HEK293 (cell line): Measurements from ENCODE around the gene RASA4B.
"Not testable (repeated sequence)": the region's sequence is repeated elsewhere in the genome, so short reads cannot be mapped to it uniquely, and the experiment has no call there.

Source experiments
- CTCF ChIA-PET: fragments of 350-600 bp; formaldehyde crosslinking; extraction: SDS; loops from one replicate; lab custom pipeline; 2021; ENCODE audit warnings: antibody characterized with exemption; lab: Yijun Ruan, JAX
- POLR2A ChIA-PET: fragments of 300-600 bp; formaldehyde crosslinking; extraction: SDS; loops from one replicate; lab custom pipeline; 2020; ENCODE audit warnings: antibody characterized with exemption, inconsistent platforms; lab: Yijun Ruan, JAX
- H3K27ac ChIP-seq: fragments of 200-500 bp; sonication (Bioruptor generic); 2 replicates; pipeline ENCODE4 v1.5.1; 2014; ENCODE audit warnings: low read depth, low read length, control low read depth, inconsistent platforms; ENCODE audit errors: extremely low read depth
- H3K36me3 ChIP-seq, 2 experiments: fragments of 200-500 bp in 1 of 2; sonication (Bioruptor generic) in 1 of 2; 1 replicate in 1 of 2; 2 replicates in 1 of 2; pipeline ENCODE4 v1.5.1; 2014 to 2017; ENCODE audit warnings: inconsistent platforms in 2 of 2, low read length in 2 of 2; ENCODE audit not compliant: control insufficient read depth in 2 of 2, insufficient read depth in 1 of 2
- H3K4me1 ChIP-seq: fragments of 200-500 bp; sonication (Bioruptor generic); 2 replicates; pipeline ENCODE4 v1.5.1; 2014; ENCODE audit warnings: mild to moderate bottlenecking, low read length, inconsistent platforms; ENCODE audit not compliant: control insufficient read depth, insufficient read depth
- H3K4me3 ChIP-seq: 2 replicates; pipeline ENCODE4 v1.5.1; 2011; ENCODE audit warnings: low read depth, mild to moderate bottlenecking, control low read depth, low read length, moderate library complexity
- H3K9me3 ChIP-seq: fragments of 200-500 bp; sonication (Bioruptor generic); 2 replicates; pipeline ENCODE4 v1.5.1; 2014; ENCODE audit warnings: low read depth, low read length, inconsistent platforms; ENCODE audit not compliant: control insufficient read depth, insufficient read depth
- CTCF ChIP-seq: fragments of 450-650 bp; formaldehyde crosslinking; IDR thresholded peaks from 2 replicates; pipeline ENCODE4 v1.5.1; 2016; ENCODE audit warnings: missing biosample characterization, missing genetic modification characterization
- GLIS1 ChIP-seq: fragments of 450-650 bp; formaldehyde crosslinking; IDR thresholded peaks from 2 replicates; pipeline ENCODE4 v1.5.1; 2016; ENCODE audit warnings: missing biosample characterization, missing genetic modification characterization
- PRDM10 ChIP-seq: fragments of 450-650 bp; formaldehyde crosslinking; IDR thresholded peaks from 2 replicates; pipeline ENCODE4 v1.5.1; 2016; ENCODE audit warnings: missing biosample characterization, missing genetic modification characterization
- SCRT1 ChIP-seq: fragments of 450-650 bp; formaldehyde crosslinking; IDR thresholded peaks from 2 replicates; pipeline ENCODE4 v1.5.1; 2016; ENCODE audit warnings: missing biosample characterization, missing genetic modification characterization, borderline replicate concordance
- SCRT2 ChIP-seq: fragments of 450-650 bp; formaldehyde crosslinking; IDR thresholded peaks from 2 replicates; pipeline ENCODE4 v1.5.1; 2016; ENCODE audit warnings: missing biosample characterization, missing genetic modification characterization
- ZBTB17 ChIP-seq: fragments of 450-650 bp; formaldehyde crosslinking; IDR thresholded peaks from 2 replicates; pipeline ENCODE4 v1.5.1; 2016; ENCODE audit warnings: missing biosample characterization, missing genetic modification characterization
- ZEB2 ChIP-seq: fragments of 450-650 bp; formaldehyde crosslinking; IDR thresholded peaks from 2 replicates; pipeline ENCODE4 v1.5.1; 2016; ENCODE audit warnings: missing biosample characterization, missing genetic modification characterization
- ZNF2 ChIP-seq: fragments of 450-650 bp; formaldehyde crosslinking; IDR thresholded peaks from 2 replicates; pipeline ENCODE4 v1.5.1; 2016; ENCODE audit warnings: missing biosample characterization, missing genetic modification characterization
- ZNF366 ChIP-seq: fragments of 450-650 bp; formaldehyde crosslinking; conservative IDR thresholded peaks from 2 replicates; pipeline ENCODE4 v1.5.1; 2016; ENCODE audit warnings: missing biosample characterization, missing genetic modification characterization
- ZNF501 ChIP-seq: fragments of 450-650 bp; formaldehyde crosslinking; IDR thresholded peaks from 2 replicates; pipeline ENCODE4 v1.5.1; 2016; ENCODE audit warnings: missing biosample characterization, missing genetic modification characterization
- ZNF600 ChIP-seq: fragments of 450-650 bp; formaldehyde crosslinking; IDR thresholded peaks from 2 replicates; pipeline ENCODE4 v1.5.1; 2016; ENCODE audit warnings: missing biosample characterization, missing genetic modification characterization
- ZNF654 ChIP-seq: fragments of 450-650 bp; formaldehyde crosslinking; IDR thresholded peaks from 2 replicates; pipeline ENCODE4 v1.5.1; 2016; ENCODE audit warnings: low read depth, missing biosample characterization, missing genetic modification characterization

RASA4B gene

GRCh38 chr7:102484317-102484716 is 33.3 kb downstream of the RASA4B start:
- H3K4me3 ChIP-seq, H3K36me3 ChIP-seq, H3K27ac ChIP-seq, H3K4me1 ChIP-seq, CTCF ChIA-PET, POLR2A ChIA-PET, H3K9me3 ChIP-seq: not testable (repeated sequence)

DNA sequence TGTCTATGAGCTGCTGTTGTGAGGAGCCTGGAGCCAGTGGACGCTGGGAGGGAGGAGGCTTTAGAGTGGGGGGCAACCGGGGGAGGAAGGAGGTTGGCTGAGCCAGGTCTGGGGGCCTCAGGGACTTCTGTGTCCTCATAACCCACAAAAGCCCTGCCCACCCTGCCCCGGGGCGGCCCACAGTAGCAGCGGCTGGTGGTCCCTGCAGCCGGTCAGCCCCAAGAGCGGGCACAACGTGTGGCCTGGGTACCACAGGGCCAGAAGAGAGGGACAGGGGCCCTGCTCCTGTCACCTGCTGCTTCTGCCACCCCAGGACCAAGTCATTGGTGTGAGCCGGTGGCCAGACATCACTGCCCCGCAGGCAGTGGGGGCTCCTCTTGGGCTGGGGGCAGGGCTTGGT is 35.6 kb downstream of the RASA4B start:
- CTCF ChIA-PET, H3K9me3 ChIP-seq, POLR2A ChIA-PET, H3K4me3 ChIP-seq, H3K27ac ChIP-seq, H3K4me1 ChIP-seq, H3K36me3 ChIP-seq: not testable (repeated sequence)

GRCh38 chr7:102479982-102480637 is 37.5 kb downstream of the RASA4B start:
- H3K36me3 ChIP-seq, H3K4me3 ChIP-seq, CTCF ChIA-PET, POLR2A ChIA-PET, H3K27ac ChIP-seq, H3K9me3 ChIP-seq, H3K4me1 ChIP-seq: not testable (repeated sequence)
- peak; percentile 100 for TF ChIP-seq SCRT2 (tag by site-specific recombination)
- TF ChIP-seq ZNF600 (tag by site-specific recombination): 0 out of 2 replicates have a peak, but pooled peaks have one; percentile 29
- peak; percentile 92 for TF ChIP-seq PRDM10
- peak; percentile 43 for TF ChIP-seq ZNF654 (tag by site-specific recombination)
- TF ChIP-seq SCRT1 (tag by site-specific recombination): peak; percentile 98
- TF ChIP-seq ZNF2 (tag by site-specific recombination): peak; percentile 91
- 0 out of 2 replicates have a peak, but pooled peaks have one; percentile 7 for TF ChIP-seq GLIS1 (tag by site-specific recombination)
- 0 out of 2 replicates have a peak, but pooled peaks have one; percentile 32 for TF ChIP-seq ZEB2 (tag by site-specific recombination)
- TF ChIP-seq ZNF501 (tag by site-specific recombination): peak; percentile 56; the same call in 1 of the 2 replicates
- peak; percentile 49; the same call in 1 of the 2 replicates for TF ChIP-seq ZBTB17 (tag by site-specific recombination)
- TF ChIP-seq ZNF366 (tag by site-specific recombination): 0 out of 2 replicates have a peak, but pooled peaks have one; percentile 11
- peak; percentile 57 for TF ChIP-seq CTCF (tag by site-specific recombination)

DNA sequence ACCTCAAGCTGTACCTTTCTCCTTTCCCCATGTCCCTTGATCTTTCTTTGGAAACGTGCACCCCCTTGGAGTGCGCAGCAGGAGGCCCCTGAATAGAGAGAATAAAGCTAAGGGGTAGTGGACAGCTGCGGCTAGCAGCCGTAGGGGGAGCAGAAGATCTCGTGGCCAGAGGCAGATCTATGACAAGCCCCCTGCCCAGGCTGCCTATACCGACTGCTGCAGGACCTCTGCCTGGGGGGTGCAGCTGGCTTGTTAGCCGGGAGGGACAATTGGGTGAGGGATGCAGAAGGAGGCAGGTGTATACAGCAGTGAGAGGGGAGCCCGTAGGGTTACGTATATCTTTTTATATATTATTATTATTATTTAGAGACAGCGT is 38.4 kb downstream of the RASA4B start:
- H3K27ac ChIP-seq, H3K9me3 ChIP-seq, H3K4me1 ChIP-seq, POLR2A ChIA-PET, H3K36me3 ChIP-seq, H3K4me3 ChIP-seq, CTCF ChIA-PET: not testable (repeated sequence)
